Measurements from ENCODE around the gene FHOD3.

DNA sequence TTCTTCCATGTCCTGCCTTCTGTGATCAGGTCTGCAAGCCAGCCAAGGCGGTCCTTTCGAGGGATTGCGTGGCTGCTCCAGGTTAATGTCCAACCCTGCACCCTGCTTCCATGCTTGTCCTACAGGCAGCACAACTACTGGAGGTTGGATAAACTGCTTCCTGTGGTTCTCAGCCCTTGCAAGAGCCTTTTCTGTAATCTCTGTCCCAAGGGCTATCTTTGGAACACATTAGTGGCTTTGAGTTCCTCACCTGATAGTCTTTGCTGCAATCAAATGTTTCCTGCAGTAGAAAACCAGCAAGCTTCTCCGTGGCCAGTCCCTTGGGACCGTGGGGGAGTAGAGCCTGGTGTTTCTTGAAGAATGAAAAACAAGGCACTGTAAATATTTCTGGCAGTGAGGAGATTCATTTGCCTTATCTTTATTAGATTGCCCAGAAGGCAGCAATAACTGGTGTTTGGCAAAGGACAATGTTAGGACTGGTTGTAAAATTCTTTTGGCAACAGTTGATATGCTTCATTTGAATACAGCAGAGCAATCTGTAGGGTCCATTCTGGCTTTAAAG is 214.4 kb downstream of the FHOD3 start:
- no peak for TF ChIP-seq POLR2A (IDR thresholded peaks at IDR 0.05; ENCODE audit: extremely low read depth, insufficient read length)
- TF ChIP-seq, protein P1, sequence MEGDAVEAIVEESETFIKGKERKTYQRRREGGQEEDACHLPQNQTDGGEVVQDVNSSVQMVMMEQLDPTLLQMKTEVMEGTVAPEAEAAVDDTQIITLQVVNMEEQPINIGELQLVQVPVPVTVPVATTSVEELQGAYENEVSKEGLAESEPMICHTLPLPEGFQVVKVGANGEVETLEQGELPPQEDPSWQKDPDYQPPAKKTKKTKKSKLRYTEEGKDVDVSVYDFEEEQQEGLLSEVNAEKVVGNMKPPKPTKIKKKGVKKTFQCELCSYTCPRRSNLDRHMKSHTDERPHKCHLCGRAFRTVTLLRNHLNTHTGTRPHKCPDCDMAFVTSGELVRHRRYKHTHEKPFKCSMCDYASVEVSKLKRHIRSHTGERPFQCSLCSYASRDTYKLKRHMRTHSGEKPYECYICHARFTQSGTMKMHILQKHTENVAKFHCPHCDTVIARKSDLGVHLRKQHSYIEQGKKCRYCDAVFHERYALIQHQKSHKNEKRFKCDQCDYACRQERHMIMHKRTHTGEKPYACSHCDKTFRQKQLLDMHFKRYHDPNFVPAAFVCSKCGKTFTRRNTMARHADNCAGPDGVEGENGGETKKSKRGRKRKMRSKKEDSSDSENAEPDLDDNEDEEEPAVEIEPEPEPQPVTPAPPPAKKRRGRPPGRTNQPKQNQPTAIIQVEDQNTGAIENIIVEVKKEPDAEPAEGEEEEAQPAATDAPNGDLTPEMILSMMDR (IDR thresholded peaks at IDR 0.05; ENCODE audit: low read depth, low read length): no peak
